Kidney epithelial cell (primary cell): ENCODE measurements around the gene CYP1A1. TPM values are rescaled to one million over a fixed set of nuclear protein-coding genes. Genes with fewer than 3 reads are reported as not detected.
"Not testable (repeated sequence)": the region's sequence is repeated elsewhere in the genome, so short reads cannot be mapped to it uniquely, and the experiment has no call there.

Experiments
- DNase-seq: peaks from one replicate; pipeline ENCODE4 v3.0.0-alpha.2; 2010; ENCODE audit warnings: low read depth
- H3K27me3 ChIP-seq: 2 replicates; pipeline ENCODE4 v1.6.0; 2011; ENCODE audit warnings: low read length; ENCODE audit not compliant: control insufficient read depth, insufficient read depth
- H3K36me3 ChIP-seq: 2 replicates; pipeline ENCODE4 v1.5.1; 2011; ENCODE audit warnings: low read length; ENCODE audit not compliant: control insufficient read depth, insufficient read depth
- H3K4me3 ChIP-seq: 2 replicates; pipeline ENCODE4 v1.5.1; 2011; ENCODE audit warnings: low read depth, mild to moderate bottlenecking, control low read depth, low read length
- total RNA-seq: library from RNA; depleted of rRNA; stranded (reverse); fragments of >200 nt; gene quantifications from 2 replicates; pipeline ENCODE4 v1.2.3, GENCODE V29; 2015
- TF ChIP-seq, protein P1 (sequence below): IDR thresholded peaks from 2 replicates; pipeline ENCODE4 v1.5.1; 2011; ENCODE audit warnings: mild to moderate bottlenecking, moderate library complexity, low read length, control low read depth, inconsistent platforms; ENCODE audit not compliant: insufficient read depth, poor library complexity, severe bottlenecking

Gene CYP1A1
- total RNA-seq, 1 donor from 2014 or later, result 0.33 TPM

DNA sequence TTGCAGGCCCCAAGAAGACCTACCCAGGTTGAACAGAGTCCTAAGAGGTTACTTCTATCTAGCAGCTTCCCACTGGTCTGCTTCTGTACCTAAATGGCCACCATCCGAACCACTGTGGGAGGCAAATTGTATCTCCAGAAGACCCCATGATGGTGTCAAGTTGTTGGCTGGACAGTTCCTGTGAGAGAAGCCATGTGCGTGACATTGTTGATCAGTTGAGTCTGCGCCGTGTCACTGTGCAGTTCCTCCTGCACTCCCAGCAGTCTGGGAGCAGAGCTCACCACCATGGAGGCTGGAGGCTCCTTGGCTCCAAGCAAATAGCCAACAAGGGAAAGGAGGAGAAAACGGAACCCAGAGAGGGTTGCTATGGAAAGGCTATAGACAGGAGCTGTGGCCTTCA lies 7.5 kb upstream of the CYP1A1 start:
- peaks cover 15% of the 10 kb centered on the region for H3K27me3 ChIP-seq
- DNase-seq, result no peak

DNA sequence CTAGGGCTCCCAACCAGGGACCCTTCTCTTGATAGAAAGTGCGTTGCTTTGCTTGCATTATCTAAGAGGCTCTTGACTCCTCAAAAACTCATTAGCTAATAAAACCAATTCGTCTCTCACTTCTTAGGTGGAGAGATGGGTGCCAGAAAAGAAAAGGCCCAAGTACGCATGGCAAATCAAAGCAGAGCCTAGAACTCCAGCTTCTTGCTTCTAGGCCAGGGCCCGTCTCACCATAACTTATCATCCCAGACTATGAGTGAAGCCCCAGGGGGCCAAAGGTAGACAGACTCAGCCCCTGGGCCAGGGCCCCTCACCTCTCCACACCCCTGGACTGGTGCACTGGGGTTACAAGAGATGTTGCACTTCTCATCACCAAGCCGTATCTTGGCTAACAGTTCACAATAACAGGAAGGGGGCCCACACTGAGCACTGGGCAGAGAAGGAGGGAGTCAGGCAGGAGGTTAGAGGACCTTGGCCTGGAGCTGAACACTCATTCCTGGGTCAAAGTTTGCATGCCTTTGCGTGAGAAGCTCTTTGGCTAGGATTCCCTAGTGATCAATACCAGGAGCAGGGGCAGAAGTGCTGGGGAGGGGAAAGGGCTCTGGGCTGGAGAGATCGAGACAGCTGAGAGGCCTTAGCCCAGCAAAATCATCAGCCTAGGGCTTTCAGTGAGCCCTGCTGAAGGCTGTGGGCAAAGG lies 5.4 kb upstream of the CYP1A1 start:
- Histone ChIP-seq H3K27me3 (peaks cover 28% of the 10 kb centered on the region), H3K36me3 (no peaks in the 10 kb centered on the region), H3K4me3 (no peak overlapping the region)
- TF ChIP-seq, protein P1, sequence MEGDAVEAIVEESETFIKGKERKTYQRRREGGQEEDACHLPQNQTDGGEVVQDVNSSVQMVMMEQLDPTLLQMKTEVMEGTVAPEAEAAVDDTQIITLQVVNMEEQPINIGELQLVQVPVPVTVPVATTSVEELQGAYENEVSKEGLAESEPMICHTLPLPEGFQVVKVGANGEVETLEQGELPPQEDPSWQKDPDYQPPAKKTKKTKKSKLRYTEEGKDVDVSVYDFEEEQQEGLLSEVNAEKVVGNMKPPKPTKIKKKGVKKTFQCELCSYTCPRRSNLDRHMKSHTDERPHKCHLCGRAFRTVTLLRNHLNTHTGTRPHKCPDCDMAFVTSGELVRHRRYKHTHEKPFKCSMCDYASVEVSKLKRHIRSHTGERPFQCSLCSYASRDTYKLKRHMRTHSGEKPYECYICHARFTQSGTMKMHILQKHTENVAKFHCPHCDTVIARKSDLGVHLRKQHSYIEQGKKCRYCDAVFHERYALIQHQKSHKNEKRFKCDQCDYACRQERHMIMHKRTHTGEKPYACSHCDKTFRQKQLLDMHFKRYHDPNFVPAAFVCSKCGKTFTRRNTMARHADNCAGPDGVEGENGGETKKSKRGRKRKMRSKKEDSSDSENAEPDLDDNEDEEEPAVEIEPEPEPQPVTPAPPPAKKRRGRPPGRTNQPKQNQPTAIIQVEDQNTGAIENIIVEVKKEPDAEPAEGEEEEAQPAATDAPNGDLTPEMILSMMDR, result no peak
- no peak for DNase-seq

More for the DNA sequence above, 7.5 kb upstream of the CYP1A1 start:
- H3K4me3 ChIP-seq, result no peak overlapping the region
- H3K36me3 ChIP-seq, result no peaks in the 10 kb centered on the region
- TF ChIP-seq, protein P1, result no peak

DNA sequence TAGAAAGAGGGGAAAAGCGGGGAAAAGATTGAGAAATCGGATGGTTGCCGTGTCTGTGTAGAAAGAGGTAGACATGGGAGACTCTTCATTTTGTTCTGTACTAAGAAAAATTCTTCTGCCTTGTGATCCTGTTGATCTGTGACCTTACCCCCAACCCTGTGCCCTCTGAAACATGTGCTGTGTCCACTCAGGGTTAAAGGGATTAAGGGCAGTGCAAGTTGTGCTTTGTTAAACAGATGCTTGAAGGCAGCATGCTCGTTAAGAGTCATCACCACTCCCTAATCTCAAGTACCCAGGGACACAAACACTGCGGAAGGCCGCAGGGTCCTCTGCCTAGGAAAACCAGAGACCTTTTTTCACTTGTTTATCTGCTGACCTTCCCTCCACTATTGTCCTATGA lies 4.0 kb upstream of the CYP1A1 start:
- not testable (repeated sequence) for H3K36me3 ChIP-seq, H3K4me3 ChIP-seq, DNase-seq
- peaks cover 38% of the 10 kb centered on the region for H3K27me3 ChIP-seq

DNA sequence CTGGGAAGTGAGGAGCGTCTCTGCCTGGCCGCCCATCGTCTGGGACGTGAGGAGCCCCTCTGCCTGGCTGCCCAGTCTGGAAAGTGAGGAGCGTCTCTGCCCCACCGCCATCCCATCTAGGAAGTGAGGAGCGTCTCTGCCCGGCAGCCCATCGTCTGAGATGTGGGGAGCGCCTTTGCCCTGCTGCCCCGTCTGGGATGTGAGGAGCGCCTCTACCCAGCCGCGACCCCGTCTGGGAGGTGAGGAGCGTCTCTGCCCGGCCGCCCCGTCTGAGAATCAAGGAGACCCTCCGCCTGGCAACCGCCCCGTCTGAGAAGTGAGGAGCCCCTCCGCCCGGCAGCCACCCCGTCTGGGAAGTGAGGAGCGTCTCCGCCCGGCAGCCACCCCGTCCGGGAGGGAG lies 3.4 kb upstream of the CYP1A1 start:
- not testable (repeated sequence) for DNase-seq

DNA sequence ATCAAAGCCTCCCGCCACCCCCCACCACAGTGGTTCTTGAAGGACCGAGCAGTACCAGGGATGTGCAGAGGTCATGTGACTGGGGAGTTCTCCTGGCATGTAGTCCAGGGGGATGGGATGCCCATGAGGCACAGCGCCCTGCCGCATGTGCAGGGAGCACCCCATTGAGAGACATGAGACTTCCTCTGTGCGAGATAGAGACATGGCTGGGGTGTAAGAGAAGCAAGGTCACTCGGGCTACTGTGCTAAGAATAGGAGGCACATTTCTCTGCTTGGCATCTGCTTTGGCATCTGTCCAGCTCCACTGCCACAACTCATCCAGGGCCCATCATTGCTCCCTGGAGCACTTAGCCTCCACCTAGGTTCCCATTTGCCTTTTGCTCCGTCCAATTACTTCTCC lies 2.4 kb upstream of the CYP1A1 start:
- H3K27me3 ChIP-seq, result peaks cover 42% of the 10 kb centered on the region

More for the DNA sequence above, 3.4 kb upstream of the CYP1A1 start:
- H3K36me3 ChIP-seq, H3K4me3 ChIP-seq: not testable (repeated sequence)
- H3K27me3 ChIP-seq, result peaks cover 39% of the 10 kb centered on the region

DNA sequence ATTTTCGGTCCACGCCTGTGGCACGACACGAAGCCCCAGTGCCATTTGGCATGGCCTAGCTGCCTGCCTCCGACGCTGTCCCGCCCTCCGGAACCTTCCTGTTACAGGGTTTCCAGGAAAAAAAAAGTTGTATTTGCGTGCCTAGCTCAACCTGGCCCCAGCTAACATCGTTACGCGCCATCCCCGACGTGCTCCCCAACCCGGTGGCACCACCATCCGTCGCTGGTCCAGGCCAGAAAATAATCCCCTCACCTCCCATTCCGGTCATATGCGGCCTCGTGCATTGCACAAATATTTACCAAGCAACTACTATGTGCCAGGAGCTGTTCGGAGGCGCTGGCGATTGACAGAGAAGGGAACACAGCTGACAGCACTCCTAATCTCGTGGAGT lies 1.4 kb upstream of the CYP1A1 start:
- no peaks in the 10 kb centered on the region for H3K36me3 ChIP-seq
- TF ChIP-seq, protein P1, result no peak
- peaks cover 43% of the 10 kb centered on the region for H3K27me3 ChIP-seq
- peak overlapping the region; percentile 30 for H3K4me3 ChIP-seq
- DNase-seq, result no peak

More for the DNA sequence above, 2.4 kb upstream of the CYP1A1 start:
- no peaks in the 10 kb centered on the region for H3K36me3 ChIP-seq
- TF ChIP-seq, protein P1, result no peak
- DNase-seq, result no peak
- H3K4me3 ChIP-seq, result no peak overlapping the region
